ENCODE results near the gene MOGAT1.

MOGAT1 gene, protein sequence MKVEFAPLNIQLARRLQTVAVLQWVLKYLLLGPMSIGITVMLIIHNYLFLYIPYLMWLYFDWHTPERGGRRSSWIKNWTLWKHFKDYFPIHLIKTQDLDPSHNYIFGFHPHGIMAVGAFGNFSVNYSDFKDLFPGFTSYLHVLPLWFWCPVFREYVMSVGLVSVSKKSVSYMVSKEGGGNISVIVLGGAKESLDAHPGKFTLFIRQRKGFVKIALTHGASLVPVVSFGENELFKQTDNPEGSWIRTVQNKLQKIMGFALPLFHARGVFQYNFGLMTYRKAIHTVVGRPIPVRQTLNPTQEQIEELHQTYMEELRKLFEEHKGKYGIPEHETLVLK

DNA sequence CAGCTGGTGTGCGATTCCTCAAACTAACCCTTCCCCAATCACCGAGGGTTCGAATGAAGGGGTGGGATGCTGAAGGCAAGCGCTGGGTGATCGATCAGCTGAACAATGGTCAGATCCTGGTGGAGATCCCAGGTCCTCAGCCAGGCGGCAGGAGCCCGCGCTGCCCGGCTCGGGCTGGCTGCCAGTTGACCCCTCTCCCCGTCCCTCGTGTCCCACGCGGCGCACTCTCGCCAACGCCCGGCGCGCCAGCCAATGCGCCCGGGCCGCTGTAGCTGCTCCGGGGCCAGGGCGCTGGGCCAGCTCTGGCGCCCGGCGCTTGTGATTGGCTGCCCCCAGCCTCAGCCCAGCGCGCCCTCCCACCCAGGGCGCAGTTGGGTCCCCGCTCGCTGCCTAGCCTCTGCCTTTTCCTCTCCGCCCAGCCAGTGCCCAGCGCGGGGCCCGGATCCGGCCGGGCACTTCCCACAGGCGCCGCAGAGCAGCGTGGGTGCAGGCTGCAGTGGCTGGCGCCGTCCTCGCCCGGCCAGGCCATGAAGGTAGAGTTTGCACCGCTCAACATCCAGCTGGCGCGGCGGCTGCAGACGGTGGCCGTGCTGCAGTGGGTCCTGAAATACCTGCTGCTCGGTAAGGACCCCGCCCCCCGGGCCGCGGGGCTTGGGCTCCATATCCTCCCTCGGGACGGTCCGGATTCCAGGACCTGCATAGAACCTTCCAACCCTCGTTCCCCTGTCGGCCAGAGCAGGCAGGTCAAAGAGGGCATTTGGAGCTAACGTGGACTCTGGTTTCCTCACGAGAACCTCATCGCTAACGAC lies at the start of gene MOGAT1:
MOGAT1 (plus strand) TSS at position 400 of the 809 bp plus-strand sequence; CDS start at position 528, 128 bp downstream.
- in situ Hi-C loops (cut with MboI; ENCODE audit: low sequenced_read_pairs), result no loop called here

DNA sequence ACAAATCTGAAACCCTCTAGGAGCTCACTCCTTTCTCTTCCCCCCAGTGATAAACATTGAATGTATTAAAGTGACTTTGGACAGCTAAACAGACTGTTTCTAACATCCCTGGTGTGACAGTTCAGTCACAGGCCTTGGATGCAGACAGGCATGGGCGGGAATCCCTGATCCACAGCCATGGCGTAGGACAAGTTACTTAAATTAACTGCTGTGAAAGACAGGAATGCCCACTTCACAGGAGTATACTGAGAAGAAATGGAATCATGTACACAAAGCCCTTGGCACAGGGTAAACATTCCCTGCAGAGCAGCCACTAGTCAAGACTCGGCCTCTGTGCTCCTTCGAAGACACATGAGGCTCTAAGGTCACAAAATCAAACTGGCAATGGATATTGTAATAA lies 49.6 kb upstream of the MOGAT1 start:
- in situ Hi-C loops (cut with MboI; ENCODE audit: low sequenced_read_pairs), result no loop called here

DNA sequence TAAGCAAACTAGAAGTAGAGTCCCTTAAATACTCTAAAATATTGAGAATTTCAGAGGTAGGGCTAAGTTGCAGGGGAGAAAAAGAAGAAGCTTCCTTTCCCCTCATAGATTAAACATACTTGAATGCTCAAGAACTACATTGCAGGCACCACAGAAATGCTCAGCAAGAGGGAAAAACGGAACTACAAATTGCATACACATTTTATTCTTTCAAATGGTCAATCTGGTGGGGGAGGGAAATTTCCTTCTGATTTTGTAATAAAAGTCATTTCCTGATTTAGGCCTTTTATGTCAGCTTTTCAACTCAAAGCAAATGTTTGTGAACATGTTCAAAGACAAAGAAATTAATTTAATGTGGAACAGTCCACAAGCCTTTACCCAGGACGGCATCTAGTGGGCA lies 48.5 kb upstream of the MOGAT1 start:
- in situ Hi-C loops (cut with MboI; ENCODE audit: low sequenced_read_pairs), result no loop called here

DNA sequence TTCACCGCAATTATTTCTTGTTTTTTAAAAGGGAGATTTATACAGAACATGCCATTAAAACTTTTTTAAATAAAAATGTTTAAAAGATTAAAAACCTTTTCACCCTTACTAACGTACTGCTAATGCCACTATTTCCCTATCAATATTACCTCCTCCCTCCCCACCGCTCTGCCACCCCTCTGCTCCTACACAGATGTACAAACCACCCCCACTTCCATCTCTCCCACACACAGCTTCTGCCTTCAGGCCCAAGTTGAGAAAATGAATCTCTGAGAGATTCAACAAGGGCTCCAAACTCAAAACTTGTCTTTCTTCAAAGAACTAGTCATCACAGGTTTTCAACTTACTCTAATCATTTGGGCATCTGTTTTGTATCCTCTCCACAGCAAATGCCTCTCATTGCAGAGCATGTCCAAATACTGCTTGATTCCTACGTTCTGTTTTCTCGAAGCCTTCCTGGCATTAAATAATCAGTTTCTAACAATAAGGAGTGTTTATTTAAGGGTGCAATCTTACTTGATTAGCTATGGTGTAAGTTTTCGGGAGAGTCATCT lies 47.6 kb upstream of the MOGAT1 start:
- in situ Hi-C loops (cut with MboI; ENCODE audit: low sequenced_read_pairs), result no loop called here

DNA sequence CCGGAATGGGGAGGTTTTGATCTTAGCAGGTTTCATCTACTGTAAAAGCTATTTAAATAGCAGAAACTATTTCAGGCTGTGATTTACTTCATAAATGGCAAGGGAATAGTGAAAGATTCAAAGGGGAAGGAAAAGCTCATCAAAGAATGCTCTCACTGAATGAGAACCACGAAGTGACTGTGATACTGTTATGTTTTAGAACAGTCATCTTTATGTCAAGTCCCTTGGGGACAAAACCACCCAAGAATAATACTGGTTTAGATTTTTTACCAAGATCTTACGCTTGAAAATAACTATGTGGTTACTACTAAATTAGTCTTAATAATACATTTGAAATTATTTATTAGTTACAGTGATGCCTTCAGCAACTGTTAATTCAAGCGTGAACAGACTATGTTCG lies 43.7 kb upstream of the MOGAT1 start:
- in situ Hi-C loops (cut with MboI; ENCODE audit: low sequenced_read_pairs), result no loop called here

DNA sequence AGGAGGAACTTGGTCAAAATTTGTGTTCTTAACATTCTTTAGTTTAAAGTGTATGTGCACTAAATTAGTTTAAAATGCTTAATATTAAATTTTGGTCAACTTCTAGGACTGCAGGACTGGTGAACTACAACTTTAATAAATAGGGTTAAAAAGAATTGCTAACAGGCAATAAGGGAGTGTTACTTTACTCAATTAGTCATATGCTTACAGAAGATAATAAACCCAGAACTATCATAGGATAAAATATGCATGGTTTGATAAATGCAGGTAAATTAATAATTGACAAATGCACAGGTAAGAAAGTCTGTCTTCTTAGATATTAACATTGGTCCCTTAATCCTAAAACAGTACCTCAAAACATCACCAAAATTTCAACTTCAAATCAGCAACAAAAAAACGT lies 36.2 kb upstream of the MOGAT1 start:
- in situ Hi-C loops (cut with MboI; ENCODE audit: low sequenced_read_pairs), result no loop called here

DNA sequence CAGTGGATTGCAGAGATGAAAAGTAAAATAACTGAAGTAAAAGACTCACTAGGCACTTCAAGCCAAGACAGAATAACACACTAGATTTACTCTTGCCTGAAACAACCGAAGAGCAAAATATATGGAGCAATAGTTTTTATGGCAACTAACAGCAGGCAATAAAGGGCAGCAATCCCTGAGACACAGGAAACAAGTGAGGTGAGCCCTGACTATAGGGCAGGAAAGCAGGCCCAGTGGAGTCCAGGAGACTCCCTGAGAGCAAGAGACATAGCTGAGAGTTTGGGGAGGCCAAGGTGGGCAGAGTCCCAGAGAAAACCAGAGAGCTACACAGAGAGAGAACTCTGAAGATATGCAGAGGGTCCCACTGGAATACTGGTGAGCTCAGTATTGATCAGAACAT lies 34.4 kb upstream of the MOGAT1 start:
- in situ Hi-C loops (cut with MboI; ENCODE audit: low sequenced_read_pairs), result no loop called here

DNA sequence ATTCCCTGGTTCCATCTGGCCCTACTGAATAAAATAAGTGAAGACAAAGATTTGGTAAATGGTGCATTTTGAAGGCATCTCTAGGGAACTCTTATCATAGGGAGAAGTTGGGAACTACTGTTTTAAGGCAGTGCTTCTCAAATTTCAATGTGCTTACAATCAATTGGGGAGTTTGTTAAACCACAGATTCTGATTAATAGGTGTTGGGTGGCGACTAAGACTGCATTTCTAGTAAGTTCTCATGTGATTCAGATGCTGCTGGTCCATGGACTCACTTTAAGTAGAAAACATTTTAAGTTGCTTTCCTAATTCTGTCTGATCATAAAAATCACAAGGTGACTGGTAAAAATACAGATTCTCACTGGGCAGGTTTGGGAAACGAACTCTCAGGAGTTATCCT lies 30.1 kb upstream of the MOGAT1 start:
- in situ Hi-C loops (cut with MboI; ENCODE audit: low sequenced_read_pairs), result no loop called here

DNA sequence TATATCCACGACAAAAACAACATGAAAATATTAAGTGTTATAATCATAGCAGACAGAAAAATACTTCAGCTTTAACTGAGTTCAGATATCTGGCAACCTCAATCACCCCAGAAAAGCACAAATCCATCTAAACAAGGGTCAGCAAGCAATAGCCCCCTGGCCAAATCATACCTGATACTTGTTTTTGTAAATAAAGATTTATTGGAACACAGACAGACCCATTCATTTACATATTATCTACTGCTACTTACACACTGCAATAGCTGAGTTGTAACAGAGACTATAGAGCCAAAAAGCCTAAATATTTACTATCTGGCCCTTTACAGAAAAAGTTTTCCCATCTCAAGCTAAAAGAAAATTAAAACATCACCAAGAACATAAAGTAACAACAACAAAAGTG lies 28.3 kb upstream of the MOGAT1 start:
- in situ Hi-C loops (cut with MboI; ENCODE audit: low sequenced_read_pairs), result no loop called here

DNA sequence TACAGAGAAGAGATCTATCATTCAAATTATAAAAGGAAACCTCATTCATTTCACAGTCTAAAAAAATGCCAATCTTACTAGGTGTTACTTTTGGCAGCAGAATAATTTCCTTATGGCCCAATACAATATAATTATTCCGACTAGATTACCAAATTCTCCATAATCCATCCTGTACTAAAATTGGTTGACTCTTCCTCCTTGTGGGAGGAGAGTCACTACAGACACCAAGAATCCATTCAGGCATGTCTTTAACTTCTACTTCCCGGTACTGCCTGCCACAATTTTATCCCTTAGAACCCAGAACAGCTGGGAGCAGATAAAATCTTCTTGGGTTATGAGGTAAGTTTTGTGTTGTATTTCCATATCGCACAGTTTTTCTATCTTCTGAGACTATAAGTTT lies 25.4 kb upstream of the MOGAT1 start:
- in situ Hi-C loops (cut with MboI; ENCODE audit: low sequenced_read_pairs), result no loop called here

DNA sequence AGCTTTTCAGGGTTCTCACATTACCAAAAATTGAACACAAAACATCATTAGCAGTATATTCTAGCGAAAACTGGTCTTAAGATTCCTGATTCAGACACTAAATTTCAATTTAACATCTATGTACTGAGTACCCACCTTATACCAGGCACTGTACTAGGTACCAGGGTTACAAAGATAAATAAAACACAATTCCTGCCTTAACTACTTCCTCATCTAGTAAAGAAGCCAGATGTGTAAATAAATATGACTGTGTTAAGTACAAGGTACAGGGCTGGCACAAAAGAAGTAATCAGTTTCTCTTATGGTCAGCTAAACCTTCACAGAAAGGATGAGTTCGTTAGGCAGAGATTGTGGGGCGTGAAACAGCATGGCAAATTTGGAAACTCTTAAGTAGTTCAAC lies 21.7 kb upstream of the MOGAT1 start:
- in situ Hi-C loops (cut with MboI; ENCODE audit: low sequenced_read_pairs), result no loop called here

DNA sequence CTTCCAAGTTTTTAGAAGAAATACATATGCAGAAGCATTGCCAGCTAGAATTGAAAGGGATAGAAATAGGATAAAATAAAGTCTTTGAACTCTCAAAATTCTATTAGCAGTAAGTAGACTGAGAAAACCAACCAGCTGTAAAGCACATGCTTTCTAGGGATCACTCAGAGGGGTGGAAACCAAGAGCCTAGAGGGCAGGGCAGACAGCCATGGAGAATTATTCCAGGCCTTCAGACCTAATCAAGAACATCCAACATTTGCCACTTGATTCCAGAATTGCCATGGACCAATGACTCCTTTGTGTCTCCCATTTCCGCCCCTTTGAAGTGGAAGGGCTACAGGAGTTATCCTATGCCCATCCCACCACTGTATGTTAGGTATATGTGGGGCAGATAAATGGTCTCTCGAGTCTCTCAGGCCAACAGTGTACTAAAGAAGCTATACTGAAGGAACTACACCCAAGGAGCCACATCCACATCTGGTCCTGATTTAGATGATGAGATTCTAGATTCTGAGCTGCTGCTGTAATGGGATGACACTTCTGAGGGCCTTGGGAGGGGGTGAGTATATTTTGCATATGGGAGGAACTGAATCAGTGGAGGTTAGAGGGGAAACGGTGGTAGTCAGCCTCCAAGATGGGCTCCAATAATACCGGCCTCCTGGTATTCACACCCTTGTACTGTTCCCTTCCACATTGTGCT lies 19.6 kb upstream of the MOGAT1 start:
- in situ Hi-C loops (cut with MboI; ENCODE audit: low sequenced_read_pairs), result no loop called here

DNA sequence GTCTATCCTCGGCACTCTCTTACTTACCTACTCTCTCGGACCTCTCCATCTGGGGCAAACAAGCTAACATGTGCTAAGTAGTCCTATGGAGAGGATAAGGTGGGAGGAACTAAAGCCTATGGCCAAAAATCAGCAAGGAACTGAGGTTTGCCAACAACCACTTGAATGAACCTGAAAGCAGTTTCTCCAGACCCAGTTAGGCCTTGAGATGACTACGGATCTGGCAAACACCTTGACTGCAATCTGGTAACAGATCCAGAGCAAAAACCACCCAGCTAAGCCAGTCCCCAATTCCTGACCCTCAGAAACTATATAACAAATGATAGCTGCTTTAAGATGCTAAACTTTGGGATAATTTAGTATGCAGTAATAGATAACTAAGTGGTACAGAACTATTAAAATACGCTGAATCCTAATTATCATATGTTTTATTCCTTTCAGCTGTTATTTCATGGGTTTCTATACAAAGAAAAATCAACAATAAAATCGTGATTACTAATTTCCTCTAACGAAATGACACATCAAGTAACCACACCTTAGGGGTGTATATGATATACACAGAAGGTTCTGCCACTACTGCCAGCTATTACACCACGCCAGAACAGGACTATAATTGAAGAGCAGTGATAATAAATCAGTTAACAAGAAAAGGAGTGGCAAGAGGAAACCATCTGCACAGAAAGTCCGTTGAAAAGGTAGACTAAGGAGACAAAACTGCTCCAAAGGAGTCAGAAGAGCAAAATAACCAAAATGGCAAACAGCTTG lies 18.8 kb upstream of the MOGAT1 start:
- in situ Hi-C loops (cut with MboI; ENCODE audit: low sequenced_read_pairs), result no loop called here

DNA sequence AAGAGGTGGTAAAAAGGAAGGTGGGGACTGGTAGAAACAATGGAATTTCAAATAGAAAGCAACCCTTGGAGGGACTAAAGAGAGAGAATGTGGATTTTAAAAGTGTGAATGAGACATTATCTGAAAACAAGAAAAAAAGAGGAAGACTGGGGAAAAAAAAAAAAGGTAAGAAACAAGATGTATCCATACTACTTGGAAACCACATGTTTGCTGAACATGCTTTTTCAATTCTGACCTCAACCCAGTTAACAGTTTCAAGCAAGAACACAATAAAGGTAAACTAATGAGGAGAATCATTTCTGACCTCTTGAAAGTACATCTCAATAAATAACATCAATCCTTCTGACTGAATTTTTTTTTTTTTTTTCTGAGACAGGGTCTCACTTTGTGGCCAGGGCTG lies 18.2 kb upstream of the MOGAT1 start:
- in situ Hi-C loops (cut with MboI; ENCODE audit: low sequenced_read_pairs), result no loop called here

DNA sequence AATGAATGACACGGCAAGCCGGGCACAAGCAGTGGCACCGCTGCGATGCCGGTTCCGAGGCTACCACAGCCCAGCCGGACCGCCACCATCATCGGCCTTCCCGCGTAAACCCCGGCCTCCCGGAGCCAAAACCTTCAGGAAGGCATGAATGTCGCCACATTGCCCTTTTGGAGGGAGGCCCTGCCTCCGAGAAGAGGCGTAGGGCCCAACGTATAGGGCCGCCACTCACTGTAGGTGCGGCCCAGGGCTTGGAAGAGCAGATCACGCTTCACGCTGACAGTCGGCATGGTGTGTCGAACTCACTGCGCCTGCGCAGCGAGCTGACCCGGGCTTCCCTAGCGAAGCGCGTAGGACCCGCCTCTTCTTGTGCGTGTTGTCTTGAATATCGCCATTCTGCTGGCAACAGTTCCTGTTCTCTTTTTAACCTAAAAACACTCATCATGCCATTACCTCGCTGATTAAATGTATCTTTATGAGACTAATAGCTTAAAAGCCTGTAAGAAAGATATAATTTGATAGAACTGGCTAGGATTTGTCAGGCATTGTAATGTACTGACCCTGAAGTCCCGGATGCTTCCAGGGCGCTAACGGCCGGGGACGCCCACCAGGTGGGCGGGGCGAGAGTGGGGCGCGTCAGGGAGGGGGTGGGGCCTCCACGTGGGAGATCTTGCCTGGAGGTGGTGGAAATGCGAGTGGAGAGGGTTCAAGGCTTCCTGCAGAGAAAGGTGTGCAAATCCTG lies 15.5 kb upstream of the MOGAT1 start, which contains the start of gene FARSB:
FARSB (minus strand) TSS at position 306 of the 739 bp plus-strand sequence; CDS start at position 287, 19 bp downstream.
- in situ Hi-C loops (cut with MboI; ENCODE audit: low sequenced_read_pairs), result no loop called here

DNA sequence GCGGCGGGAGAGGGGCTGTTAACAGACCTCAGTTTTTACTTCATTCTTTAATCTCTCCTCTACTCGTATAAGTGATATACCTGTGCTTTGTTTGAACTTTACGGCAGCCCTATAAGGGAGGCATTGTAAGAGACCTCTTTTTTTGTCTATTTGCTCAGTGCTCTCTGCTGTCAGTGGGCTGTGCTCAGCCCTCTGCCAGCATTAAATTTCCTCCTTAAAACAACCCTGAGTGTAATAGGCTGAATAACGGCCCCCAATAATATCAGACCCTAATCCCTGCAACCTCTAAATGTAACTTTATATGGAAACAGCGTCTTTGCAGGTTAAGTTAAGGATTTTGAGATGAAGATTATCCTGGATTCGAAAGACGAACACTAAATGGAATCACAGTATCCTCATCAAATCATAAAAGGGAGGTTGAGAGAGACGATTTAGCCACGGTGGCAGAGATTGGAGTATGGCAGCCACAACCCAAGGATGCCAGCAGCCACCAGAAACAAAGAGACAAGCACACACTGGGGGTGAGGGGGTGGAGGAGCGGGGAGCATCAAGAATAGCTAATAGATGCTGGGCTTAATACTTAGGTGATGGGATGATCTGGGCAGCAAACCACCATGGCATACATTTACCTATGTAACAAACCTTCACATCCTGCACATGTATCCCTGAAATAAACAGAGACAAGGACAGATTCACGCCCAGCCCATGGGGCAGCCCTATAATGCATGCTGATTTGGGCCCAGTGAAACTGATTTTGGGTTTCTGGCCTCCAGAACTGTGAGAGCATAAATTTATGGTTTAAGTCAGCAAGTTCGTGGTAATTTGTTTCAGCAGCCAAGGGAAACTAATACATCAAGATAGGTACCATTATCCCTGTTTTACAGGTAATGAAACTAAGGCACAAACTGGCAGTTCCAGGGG lies 14.7 kb upstream of the MOGAT1 start:
- in situ Hi-C loops (cut with MboI; ENCODE audit: low sequenced_read_pairs), result no loop called here

DNA sequence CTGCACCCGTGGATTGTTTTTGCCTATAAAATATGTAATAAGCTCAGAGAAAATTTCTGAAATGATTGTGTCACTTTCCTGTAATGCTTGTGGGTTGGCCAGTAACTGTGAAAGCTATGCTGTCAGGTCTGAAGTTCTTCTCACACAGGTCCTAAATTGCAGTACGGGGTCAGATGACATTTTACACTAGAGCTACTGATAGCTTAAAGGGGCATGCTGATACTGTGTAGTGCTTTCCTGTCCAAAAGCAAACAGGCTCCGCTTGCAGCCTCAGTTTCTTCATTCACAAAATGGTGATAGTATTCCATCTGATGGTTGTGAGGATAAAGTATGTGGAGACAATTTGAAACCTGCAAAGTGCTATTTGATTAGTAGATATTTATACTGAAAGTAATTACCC lies 8.0 kb upstream of the MOGAT1 start:
- in situ Hi-C loops (cut with MboI; ENCODE audit: low sequenced_read_pairs), result no loop called here

DNA sequence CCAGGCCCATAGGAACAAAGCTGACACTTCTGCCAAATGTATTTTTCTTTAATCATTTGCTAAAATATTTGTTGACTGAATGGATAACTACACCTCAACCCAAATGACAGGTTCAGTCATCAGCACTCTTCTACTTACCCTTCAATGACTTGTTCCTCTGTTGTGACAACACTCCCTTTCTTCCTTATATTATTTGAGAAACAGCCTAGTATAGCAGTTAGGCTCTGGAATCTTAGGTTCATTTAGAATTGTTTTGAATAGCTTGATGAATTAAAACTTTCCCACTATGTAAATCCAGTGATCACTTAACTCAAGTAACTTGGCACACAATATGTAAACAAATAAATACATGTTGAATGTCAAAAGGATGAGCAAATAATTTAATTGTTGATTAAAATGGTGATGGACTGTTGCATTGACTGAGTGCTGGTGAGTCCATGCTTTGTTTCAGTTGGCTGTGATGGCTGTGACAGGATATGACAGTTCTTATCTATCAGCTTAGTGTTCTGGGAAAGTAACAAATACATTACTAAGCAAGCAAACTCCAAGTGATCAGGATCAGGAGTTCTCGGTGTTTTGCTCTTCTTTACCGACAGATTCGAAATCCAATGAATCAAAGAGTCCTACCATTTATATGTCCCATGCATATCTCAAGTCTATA lies 2.8 kb upstream of the MOGAT1 start:
- in situ Hi-C loops (cut with MboI; ENCODE audit: low sequenced_read_pairs), result no loop called here

Measured in HL-60/S4 treated with phorbol 12-myristate 13-acetate at 8.2 ng/mL for 4 days and 3 days (cell line).